22Rv1 (cell line): ENCODE results near the gene LRRC14B.
"Not testable (repeated sequence)": the region's sequence is repeated elsewhere in the genome, so short reads cannot be mapped to it uniquely, and the experiment has no call there.

Experiments used
- ZFX ChIP-seq: fragments of 450-650 bp; IDR thresholded peaks from 2 replicates; pipeline ENCODE4 v1.6.1; 2017; ENCODE audit warnings: antibody characterized with exemption, borderline replicate concordance
- TF ChIP-seq, protein P1 (sequence below): fragments of 450-650 bp; IDR thresholded peaks from 2 replicates; pipeline ENCODE4 v1.5.1; 2017; ENCODE audit warnings: mild to moderate bottlenecking

DNA sequence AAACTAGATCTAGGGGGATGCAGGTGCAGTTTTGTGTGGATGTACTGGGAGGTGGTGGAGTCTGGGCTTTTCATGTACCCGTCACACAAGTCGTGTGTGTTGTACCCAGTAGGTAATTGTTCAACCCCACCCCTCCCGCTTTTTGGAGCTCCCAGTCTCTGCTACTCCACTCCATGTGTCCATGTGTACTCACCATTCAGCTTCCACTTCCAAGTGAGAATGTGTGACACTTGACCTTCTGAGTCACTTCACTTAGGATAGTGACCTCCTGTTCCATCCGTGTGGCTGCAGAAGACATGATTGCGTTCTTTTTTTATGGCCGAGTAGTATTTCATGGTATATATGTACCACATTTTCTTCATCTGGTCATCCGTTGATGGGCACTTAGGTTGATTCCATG, 49.3 kb downstream of the LRRC14B start:
- TF ChIP-seq, protein P1, sequence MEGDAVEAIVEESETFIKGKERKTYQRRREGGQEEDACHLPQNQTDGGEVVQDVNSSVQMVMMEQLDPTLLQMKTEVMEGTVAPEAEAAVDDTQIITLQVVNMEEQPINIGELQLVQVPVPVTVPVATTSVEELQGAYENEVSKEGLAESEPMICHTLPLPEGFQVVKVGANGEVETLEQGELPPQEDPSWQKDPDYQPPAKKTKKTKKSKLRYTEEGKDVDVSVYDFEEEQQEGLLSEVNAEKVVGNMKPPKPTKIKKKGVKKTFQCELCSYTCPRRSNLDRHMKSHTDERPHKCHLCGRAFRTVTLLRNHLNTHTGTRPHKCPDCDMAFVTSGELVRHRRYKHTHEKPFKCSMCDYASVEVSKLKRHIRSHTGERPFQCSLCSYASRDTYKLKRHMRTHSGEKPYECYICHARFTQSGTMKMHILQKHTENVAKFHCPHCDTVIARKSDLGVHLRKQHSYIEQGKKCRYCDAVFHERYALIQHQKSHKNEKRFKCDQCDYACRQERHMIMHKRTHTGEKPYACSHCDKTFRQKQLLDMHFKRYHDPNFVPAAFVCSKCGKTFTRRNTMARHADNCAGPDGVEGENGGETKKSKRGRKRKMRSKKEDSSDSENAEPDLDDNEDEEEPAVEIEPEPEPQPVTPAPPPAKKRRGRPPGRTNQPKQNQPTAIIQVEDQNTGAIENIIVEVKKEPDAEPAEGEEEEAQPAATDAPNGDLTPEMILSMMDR = not testable (repeated sequence)
- not testable (repeated sequence) for TF ChIP-seq ZFX
